Measurements from ENCODE around the gene SHB.

SHB gene

GRCh38 chr9:37880916-37881479 is 188.0 kb downstream of the SHB start:
- FAIRE-seq = no peak

GRCh38 chr9:37876376-37876775 is 192.7 kb downstream of the SHB start:
- FAIRE-seq = no peak

- no peak for FAIRE-seq
These were observed 195.1 kb downstream of the SHB start for GRCh38 chr9:37873955-37874354.

DNA sequence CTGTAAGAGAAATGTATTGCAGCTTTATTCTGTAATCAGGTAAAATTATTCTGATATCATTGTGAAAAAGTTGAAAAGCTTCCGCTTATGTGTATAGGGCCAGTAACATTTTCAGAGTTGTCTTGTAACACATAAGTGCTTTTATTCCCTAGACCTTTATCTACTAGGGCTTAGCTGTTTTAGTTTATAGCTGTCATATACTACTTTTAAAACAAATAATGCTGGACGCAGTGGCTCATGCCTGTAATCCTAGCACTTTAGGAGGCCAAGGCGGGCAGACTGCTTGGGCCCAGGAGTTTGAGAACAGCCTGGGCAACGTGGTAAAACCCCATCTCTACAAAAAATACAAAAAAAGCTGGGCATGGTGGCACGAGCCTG is 198.2 kb downstream of the SHB start:
- no peak for FAIRE-seq

GRCh38 chr9:37870081-37870798 is 198.8 kb downstream of the SHB start:
- FAIRE-seq = no peak

Measured in G401.6 (cell line).